HG03342 (cell line): ENCODE measurements around the gene ADAMTS4.

Source experiments
- ATAC-seq: cut with Tn5 transposase; IDR thresholded peaks from one replicate; pipeline ENCODE4 v1.9.1; 2021; ENCODE audit warnings: mild to moderate bottlenecking, moderate library complexity; ENCODE audit not compliant: unreplicated experiment

ADAMTS4 gene

GRCh38 chr1:161175771-161176453 is 22.9 kb downstream of the ADAMTS4 start:
- no peak for ATAC-seq

GRCh38 chr1:161174911-161175310 is 23.9 kb downstream of the ADAMTS4 start:
- ATAC-seq: no peak

- no peak for ATAC-seq
Observed at GRCh38 chr1:161173711-161174110, 25.1 kb downstream of the ADAMTS4 start.

DNA sequence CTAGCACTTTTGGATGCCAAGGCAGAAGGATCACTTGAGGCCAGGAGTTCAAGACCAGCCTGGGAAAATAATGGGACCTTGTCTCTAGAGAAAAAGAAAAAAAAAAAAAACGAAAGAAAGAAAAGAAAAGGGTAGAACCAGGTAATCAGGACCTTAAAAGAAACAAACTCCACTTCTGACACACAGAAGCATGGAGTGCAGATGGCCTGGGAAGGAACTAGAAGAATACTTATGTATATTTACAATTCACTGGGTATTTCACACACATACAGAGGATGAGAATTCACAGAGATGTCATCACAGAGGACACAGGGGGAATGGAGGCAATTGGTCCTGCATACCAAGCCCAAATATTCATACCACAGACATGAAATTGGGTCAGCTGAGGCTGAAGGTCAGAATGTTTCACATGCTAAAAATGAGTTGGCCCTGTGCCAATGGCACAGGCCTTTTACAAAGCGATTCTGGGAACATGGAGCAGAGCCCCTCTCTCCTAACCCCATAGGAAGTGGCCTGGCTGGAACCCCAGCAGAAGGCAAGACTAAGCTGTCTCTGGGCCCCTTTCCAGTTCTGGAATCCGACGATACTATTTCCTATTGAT is 26.0 kb downstream of the ADAMTS4 start:
- no peak for ATAC-seq

DNA sequence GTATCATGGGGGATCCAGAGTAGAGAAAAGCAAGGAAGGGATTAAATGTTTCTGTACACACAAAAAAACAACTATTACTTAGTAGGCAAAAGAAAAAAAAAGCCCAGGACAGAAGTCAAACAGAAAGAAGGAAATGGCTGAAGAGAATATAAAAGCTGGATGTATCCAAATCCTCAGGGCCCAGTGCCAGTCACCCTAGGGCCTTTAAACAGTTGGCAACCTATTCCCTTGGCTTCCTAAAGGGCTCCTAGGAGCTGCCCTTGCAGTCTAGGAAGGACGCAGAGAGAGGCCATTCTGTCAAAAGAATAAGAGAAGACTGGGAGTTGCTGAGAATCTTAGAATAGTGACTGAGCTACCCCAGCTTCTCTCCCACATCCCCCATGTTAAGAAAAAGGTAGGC is 26.5 kb downstream of the ADAMTS4 start:
- ATAC-seq: no peak

DNA sequence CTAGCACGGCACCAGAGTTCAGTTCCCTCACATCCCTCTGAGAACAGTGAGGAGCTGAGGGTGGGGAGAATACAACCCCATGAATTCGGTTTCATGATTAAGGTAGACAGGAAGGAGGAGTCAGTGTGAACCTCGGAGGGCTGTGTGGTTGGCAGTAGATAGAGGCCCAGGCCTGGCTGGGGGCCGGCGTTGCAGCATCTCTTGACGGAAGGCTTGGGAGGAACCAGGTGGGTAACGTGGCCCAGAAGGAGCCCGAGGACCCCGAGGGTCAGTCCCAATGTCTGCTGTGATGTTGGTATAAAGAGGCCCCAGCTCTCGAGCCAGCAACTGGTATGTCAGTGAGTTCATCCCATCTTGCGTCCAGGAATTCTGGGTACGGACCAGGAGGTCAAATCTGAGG is 27.2 kb downstream of the ADAMTS4 start:
- no peak for ATAC-seq

DNA sequence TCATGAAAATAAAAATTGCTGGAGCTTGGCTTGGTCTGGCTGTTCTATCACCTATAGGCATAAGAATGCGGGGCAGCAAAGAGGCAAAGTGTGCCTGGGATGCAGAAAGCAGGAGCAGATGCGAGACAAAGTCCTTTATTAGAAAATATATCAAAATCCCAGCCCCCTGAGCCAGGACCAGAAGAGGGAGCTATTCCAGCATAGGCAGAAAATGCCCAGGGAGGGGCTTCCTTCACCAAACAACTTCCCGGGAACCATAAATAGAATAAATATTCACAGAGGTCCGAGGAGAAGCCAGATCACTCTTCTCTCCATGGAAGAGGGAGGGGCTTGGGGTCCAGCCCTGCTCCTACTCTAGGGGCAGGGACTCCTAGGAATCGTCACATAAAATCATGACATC is 27.7 kb downstream of the ADAMTS4 start:
- no peak for ATAC-seq

DNA sequence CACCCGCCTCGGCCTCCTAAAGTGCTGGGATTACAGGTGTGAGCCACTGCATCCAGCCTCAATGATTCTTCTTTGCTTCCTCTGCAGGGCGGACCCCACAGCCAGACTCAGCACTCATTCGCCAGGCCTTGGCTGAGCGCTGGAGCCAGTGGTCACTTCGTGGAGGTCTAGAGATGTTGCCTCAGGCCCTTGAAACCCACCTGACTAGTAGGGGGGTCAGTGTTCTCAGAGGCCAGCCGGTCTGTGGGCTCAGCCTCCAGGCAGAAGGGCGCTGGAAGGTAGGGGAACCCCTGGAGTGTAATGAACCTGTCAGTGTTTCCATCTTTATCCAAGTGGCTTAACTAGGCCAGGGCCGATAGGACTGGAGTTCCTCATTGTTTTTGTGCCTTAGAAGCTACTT is 29.9 kb downstream of the ADAMTS4 start:
- no peak for ATAC-seq

GRCh38 chr1:161166669-161167548 is 31.9 kb downstream of the ADAMTS4 start:
- no peak for ATAC-seq

DNA sequence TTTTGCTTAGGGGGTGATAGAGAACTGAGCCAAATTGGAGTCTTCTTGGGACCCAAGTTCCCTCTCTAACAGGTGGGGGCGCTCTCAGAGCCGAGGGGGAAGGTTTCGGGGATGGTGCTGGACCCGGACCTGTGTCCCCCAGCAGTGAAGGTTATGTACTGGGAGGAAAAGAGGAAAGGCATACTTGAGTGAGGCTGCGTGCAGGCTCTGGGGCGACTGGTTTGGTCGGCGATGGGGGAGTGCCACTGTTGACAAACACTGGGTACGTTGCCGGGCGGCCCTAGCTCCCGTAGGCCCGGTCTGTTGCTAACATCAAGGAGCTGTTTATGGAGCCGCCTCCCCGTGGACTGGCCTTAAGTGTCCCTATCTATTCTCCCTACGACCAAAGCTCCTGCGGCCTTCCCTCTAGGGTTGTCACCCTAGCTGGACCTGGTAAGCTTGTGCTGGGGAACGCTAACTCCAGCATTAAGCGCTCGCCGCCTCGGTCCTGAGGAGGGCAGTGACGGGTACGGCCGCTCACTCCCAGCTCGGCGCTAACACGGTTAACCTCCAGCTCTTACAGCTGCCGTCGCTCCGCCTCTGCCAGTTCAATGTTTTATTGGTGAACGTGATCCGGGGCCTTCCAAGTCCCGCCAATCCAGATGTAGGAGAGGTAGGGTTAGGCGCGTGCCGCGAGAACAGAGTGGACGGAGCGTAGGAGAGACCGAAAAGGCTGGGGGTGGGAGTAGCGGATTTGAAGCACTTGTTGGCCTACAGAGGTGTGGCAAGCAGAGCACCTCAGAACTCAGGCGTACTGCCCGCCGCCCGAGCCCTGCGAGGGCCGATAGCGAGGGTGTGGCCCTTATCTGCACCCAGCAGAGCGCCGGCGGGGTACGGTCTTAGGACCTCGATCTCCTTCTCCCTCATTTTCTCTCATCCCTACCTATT is 32.8 kb downstream of the ADAMTS4 start, which contains the start of gene PPOX:
Gene PPOX, plus strand, starts transcription at position 685 of the 927 bp plus-strand sequence. CDS start 422 bp downstream, outside the sequence.
- peak; percentile 91 for ATAC-seq

- no peak for ATAC-seq
Observed at GRCh38 chr1:161164901-161165610, 33.8 kb downstream of the ADAMTS4 start.

- ATAC-seq: no peak
Observed at GRCh38 chr1:161163793-161164192, 35.1 kb downstream of the ADAMTS4 start.

GRCh38 chr1:161162806-161163205 is 36.0 kb downstream of the ADAMTS4 start:
- no peak for ATAC-seq

- ATAC-seq: no peak
Observed at GRCh38 chr1:161162052-161162451, 36.8 kb downstream of the ADAMTS4 start.

GRCh38 chr1:161161652-161162051 is 37.2 kb downstream of the ADAMTS4 start:
- ATAC-seq: no peak

- no peak for ATAC-seq
Observed at GRCh38 chr1:161160671-161161145, 38.1 kb downstream of the ADAMTS4 start.

- ATAC-seq: no peak
Observed at GRCh38 chr1:161159913-161160243, 39.0 kb downstream of the ADAMTS4 start.

DNA sequence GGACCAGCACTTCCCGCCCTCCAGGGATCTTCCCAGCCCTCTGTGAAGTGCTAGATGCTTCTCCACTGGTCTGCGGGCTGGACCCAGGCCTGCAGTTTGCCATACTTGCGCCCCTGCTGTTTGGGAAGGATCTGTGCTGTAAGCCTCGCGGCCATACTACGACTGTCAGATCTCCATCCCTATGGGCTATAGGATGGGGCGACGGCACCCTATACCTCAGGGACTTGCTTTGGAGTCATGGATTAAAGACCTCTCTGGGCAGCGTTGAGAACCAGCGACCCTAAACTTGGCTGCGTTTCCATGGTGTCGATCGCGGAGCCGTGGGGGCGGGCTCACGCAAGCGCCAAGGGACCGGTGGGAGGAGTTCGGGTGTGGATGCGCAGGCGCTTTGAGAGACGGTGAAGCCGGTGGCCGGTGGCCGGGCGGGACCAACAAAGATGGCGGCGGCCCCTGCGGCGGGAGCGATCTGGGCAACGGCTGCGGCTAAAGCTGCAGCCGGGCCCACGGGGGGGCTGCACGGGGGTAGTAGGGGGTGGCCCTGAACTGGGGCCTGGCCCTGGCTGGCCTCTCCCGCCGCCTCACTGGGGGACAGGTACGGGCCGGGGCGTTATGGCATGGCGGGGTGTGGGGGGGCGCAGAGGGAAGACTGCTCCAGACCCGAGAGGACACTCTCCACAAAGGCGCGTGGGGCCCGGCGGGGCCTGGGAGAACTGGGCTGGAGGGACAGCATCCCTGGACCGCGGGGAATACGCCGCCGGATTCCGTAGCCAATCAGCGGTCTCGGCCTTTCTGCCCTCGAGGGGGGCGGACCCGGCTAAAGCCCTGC is 39.6 kb downstream of the ADAMTS4 start, which contains the start of gene USP21:
Gene USP21, plus strand, starts transcription at position 414 of the 826 bp plus-strand sequence. CDS start 1,141 bp downstream, outside the sequence.
- peak; percentile 75 for ATAC-seq
